DND-41 (cell line): Measurements from ENCODE around the gene PPP1R12A.

Source experiments
- EZH2 ChIP-seq: IDR thresholded peaks from 3 replicates; pipeline ENCODE4 v1.6.1; 2012; ENCODE audit warnings: borderline replicate concordance, low read depth, mild to moderate bottlenecking, moderate library complexity, low read length, inconsistent platforms; ENCODE audit not compliant: severe bottlenecking
- TF ChIP-seq, protein P1 (sequence below): IDR thresholded peaks from 2 replicates; pipeline ENCODE4 v1.5.1; 2012; ENCODE audit warnings: borderline replicate concordance, low read length, moderate library complexity, mild to moderate bottlenecking; ENCODE audit not compliant: poor library complexity, severe bottlenecking; ENCODE audit errors: extremely low read depth

DNA sequence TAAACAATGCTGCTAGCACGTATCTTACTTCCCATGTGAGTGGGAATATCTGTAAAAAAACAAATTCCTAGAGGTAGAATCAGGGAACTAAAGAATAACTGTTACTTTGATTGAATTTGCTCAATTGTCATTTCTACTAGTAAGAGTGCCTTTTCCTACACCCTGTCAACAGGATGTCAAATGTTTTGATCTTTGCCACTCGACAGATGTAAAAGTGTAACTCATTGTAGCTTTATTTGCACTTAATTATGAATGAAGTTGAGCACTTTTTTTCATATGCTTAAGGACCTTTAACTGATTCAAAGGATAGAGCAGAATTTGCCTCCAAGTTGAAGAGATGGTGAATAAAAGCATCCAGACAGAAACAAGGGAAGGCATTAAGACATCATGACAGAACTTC is 104.5 kb downstream of the PPP1R12A start:
- TF ChIP-seq, protein P1, sequence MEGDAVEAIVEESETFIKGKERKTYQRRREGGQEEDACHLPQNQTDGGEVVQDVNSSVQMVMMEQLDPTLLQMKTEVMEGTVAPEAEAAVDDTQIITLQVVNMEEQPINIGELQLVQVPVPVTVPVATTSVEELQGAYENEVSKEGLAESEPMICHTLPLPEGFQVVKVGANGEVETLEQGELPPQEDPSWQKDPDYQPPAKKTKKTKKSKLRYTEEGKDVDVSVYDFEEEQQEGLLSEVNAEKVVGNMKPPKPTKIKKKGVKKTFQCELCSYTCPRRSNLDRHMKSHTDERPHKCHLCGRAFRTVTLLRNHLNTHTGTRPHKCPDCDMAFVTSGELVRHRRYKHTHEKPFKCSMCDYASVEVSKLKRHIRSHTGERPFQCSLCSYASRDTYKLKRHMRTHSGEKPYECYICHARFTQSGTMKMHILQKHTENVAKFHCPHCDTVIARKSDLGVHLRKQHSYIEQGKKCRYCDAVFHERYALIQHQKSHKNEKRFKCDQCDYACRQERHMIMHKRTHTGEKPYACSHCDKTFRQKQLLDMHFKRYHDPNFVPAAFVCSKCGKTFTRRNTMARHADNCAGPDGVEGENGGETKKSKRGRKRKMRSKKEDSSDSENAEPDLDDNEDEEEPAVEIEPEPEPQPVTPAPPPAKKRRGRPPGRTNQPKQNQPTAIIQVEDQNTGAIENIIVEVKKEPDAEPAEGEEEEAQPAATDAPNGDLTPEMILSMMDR, result no peak
- no peak for TF ChIP-seq EZH2
